Right cardiac atrium (tissue), 5 donors: ENCODE data around the gene SHISA9. TPM values are rescaled to one million over a fixed set of nuclear protein-coding genes. Genes with fewer than 3 reads are reported as not detected.

ENCODE experiments used
- ATAC-seq, 2 donors: fragments of 200-7000 bp; cut with Tn5 transposase; one replicate each; pipeline versions ENCODE4 v1.8.0 to v1.9.1; 2020; ENCODE audit warnings: moderate library complexity in 2 of 2, mild to moderate bottlenecking in 1 of 2
- DNase-seq, 3 donors: peaks; one replicate each; pipeline ENCODE4 v3.0.0-alpha.2; 2020
- H3K27ac ChIP-seq: one replicate; pipeline ENCODE4 v1.5.1; 2013; ENCODE audit warnings: mild to moderate bottlenecking, low read length, control low read depth, moderate library complexity
- H3K27me3 ChIP-seq: one replicate; pipeline ENCODE4 v1.6.1; 2013; ENCODE audit not compliant: control insufficient read depth, insufficient read depth
- H3K4me1 ChIP-seq: one replicate; pipeline ENCODE4 v1.6.1; 2013; ENCODE audit warnings: low read length; ENCODE audit not compliant: control insufficient read depth, insufficient read depth
- H3K4me3 ChIP-seq: one replicate; pipeline ENCODE4 v1.5.1; 2013; ENCODE audit warnings: low read length, control low read depth
- H3K9me3 ChIP-seq: one replicate; pipeline ENCODE4 v1.6.1; 2013; ENCODE audit warnings: low read length; ENCODE audit not compliant: control insufficient read depth
- WGBS: extraction: QIAGEN DNeasy Blood & Tissue Kit; methylation state at CpG from one replicate; pipeline ENCODE4 v1.1.7; 2013; 5-methylcytosine and 5-hydroxymethylcytosine counted together
- intact Hi-C, 4 donors: fragments of 100-400 bp; cut with DNase I; formaldehyde crosslinking; loops; one replicate each; pipeline versions ENCODE4 v1.11.0 to v1.14.0; 2022 to 2023
- polyA plus RNA-seq: library from polyadenylated mRNA; stranded (reverse); fragments of 200-250 nt; gene quantifications from one replicate; pipeline ENCODE4 v1.2.3, GENCODE V29; 2013
- total RNA-seq, 4 donors: library from RNA; stranded (reverse); fragmentation: NEBNext Ultra II Directional; extraction: Animal tissue kit (Norgen Biotek cat#: 25700); gene quantifications; one replicate each; pipeline ENCODE4 v1.2.1, GENCODE V29; 2021
- donor health status: healthy with polysubstance abuse.
- donor health status: DM: no; HTN: yes; CAD: no.
- donor health status: DM: no; HTN: no; CAD: no.
- donor health status: DM: no; HTN: yes; CAD: no; lungs with severe emphysema.
- donor health status: DM: yes; HTN: yes; CAD: no.

SHISA9 gene
- total and polyA plus RNA-seq, 5 donors: 0.28 to 1.8 (median 0.47) TPM

DNA sequence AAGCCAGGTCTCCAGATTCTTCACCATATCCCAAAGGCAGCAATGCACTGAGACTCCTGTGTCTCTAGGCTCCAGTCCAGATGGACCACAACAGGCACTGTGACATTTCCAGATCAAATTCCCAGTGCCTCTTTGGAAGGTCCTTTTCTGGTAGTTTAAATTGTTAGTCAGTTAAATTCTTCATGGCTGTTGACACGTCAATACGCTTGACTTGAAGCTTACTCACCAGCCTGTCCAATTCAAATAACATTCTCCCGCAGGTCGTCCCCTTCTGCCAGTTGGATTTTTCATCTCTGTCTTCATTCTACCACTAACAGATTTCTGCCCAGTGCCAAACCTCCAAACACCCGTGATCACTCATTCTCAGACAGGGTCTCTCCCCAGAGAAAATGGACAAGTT is 86.7 kb downstream of the SHISA9 start:
- Histone ChIP-seq H3K27me3 (no peaks in the 10 kb centered on the region), H3K27ac (no peak overlapping the region), H3K4me1 (no peaks in the 10 kb centered on the region), H3K9me3 (no peaks in the 10 kb centered on the region), H3K4me3 (no peak overlapping the region)
- 74% methylated on average over 5 of the region's 5 CpGs for WGBS
- DNase-seq (no peak), ATAC-seq (no peak)
- intact Hi-C loops: no loop called here

DNA sequence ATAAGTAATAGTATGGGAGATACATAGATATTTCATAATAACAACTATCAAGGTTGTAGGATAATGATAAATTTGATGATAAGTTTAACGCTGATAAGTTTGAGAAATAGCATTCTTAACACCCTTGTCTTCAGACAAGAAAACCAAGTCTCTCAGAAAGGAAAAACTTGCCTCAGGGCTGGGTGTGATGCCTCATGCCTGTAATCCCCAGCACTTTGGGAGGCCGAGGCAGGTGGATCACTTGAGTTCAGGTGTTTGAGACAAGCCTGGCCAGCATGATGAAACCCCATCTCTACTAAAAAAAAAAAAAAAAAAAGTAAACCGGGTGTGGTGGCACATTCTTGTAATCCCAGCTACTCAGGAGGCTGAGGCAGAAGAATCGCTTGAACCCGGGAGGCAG is 90.7 kb downstream of the SHISA9 start:
- Histone ChIP-seq H3K4me1 (no peaks in the 10 kb centered on the region), H3K9me3 (no peaks in the 10 kb centered on the region), H3K4me3 (no peak overlapping the region), H3K27me3 (no peaks in the 10 kb centered on the region), H3K27ac (no peak overlapping the region)
- WGBS: 76% methylated on average over 5 of the region's 5 CpGs
- intact Hi-C loops: no loop called here
- DNase-seq (no peak), ATAC-seq (no peak)

DNA sequence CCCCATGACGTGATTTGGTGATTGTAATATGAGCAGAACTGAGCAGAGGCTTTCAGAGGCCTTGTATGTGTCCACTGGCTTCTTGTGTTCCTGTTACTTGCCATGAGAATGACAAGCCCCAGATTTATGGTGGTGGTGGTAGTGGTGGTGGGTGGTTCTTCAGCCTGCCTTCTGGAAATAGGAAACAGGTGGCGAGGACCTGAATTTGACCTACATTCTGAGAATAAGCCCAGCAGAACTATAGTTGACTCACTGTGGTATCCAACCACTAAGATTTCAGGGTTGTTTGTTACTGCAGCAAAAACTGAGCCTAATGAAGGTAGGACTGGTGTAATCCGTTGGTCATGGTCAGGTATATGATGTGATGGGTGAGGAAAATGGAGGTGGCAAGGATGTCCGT is 93.0 kb downstream of the SHISA9 start:
- DNase-seq: no peak
- 70% methylated on average over 4 of the region's 4 CpGs for WGBS
- intact Hi-C loops: no loop called here
- Histone ChIP-seq H3K4me1 (no peaks in the 10 kb centered on the region), H3K9me3 (no peaks in the 10 kb centered on the region), H3K4me3 (no peak overlapping the region), H3K27me3 (no peaks in the 10 kb centered on the region), H3K27ac (no peak overlapping the region)
- ATAC-seq: no peak

DNA sequence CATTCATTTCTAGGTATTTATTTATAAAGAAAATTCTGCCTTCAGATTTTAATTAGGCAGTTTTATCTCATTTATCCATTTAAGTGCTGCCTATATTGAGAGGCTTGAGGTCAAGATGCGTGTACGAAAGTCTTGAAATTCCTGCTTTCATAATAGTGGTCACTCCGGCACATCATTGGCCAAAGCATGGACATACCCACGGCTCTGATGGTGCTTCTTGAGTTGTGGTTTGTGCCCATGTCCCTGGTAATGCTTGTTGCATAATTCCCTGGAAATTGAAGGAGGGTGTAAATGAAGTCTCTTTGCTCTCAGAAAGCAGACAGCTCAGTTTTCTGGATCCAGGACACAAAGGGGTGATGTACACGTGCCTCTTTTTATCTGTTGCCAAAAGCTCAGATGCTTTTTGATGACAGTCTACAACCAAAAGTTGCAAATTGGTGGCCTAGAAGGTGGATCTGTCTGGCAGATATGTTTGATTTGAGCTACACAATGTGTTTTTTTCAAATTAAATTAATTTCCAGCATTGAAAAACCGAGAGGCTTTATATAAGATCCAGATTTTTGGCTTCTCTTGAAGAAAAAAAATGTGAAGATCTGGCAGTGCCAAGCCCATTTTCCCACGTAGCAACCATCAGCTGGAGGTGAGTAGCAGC is 94.4 kb downstream of the SHISA9 start:
- Histone ChIP-seq H3K4me3 (no peak overlapping the region), H3K27me3 (no peaks in the 10 kb centered on the region), H3K9me3 (no peaks in the 10 kb centered on the region), H3K27ac (no peak overlapping the region), H3K4me1 (no peaks in the 10 kb centered on the region)
- no peak for DNase-seq
- no peak for ATAC-seq
- WGBS: 68% methylated on average over 7 of the region's 7 CpGs
- intact Hi-C loops: no loop called here

DNA sequence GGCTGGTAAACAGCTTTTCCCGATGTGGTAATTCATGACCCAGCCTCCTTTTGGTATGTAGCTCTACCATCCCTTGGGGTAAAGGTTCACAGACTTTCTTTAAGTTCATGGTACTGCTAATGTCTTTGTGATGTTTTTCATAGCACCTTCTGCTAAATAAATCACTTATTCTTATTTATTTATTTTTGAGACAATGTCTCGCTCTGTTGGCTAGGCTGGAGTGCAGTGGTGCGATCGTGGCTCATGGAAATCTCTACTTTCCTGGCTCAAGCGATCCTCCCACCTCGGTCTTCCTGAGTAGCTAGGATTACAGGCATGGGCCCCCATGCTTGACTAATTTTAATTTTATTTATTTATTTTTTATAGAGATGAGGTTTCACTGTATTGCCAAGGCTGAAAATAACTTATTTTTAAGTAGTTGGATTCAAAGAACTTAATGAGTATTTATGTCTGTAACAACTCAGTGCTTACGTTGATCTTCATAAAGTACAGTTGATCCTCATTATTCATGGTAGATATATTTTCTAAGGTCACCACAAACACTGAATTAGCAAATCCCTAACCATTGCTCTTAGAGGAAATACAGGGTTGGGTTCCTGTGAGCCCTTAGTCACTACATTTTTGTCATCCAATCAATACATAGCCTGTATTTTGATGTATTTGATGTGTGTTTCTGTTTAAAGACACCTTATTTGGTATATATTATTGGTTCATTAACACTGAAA is 97.1 kb downstream of the SHISA9 start:
- 91% methylated on average over 7 of the region's 7 CpGs for WGBS
- ATAC-seq: no peak
- Histone ChIP-seq H3K27me3 (no peaks in the 10 kb centered on the region), H3K9me3 (no peaks in the 10 kb centered on the region), H3K4me3 (no peak overlapping the region), H3K27ac (no peak overlapping the region), H3K4me1 (no peaks in the 10 kb centered on the region)
- intact Hi-C loops: no loop called here
- DNase-seq: no peak

DNA sequence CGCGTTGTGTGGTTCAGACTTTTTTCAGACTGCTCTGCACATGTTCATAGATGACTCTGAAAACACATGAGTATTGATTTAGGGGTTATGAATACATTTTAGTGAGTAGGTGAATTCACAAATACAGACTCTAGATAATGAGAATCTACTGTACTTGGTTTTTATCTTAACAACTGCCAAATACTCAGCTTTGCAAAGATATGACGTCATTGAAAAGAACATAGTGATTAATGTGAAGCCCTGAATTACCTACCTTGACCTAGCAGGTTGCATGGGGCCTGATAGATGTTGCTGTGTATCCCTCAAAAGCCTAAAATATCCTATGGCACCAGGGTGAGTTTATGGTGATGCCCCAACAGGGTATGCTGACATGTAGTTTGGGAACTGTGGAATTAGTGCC is 98.0 kb downstream of the SHISA9 start:
- Histone ChIP-seq H3K27me3 (no peaks in the 10 kb centered on the region), H3K4me1 (no peaks in the 10 kb centered on the region), H3K4me3 (no peak overlapping the region), H3K9me3 (no peaks in the 10 kb centered on the region), H3K27ac (no peak overlapping the region)
- no peak for ATAC-seq
- intact Hi-C loops: no loop called here
- 84% methylated on average over 3 of the region's 3 CpGs for WGBS
- DNase-seq: no peak

DNA sequence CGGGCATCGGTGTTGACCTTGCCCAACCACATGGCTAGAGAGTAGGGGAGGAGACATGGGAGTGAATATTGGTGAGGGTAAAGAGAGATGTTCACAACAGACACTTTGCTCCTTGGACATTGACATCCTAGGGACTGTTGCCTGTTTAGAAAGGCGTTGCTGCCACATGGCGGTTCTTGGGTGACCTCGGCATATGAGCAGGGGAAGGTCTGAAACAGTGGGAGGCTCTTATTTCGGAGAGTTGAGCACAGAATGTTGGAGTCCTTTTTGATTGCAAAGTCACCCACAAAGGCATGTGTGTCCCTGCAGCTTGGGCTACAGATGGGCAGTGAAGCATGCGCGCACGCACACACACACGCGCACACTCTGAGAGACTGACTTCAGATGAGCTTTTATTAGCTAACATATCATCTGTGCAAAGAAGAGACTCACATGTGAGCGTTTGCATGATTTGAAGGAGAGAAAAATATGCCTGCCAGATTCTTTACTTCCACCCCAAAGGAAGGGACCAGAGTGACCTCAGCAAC is 104.4 kb downstream of the SHISA9 start:
- no peak for ATAC-seq
- WGBS: 79% methylated on average over 12 of the region's 12 CpGs
- Histone ChIP-seq H3K4me3 (no peak overlapping the region), H3K4me1 (no peaks in the 10 kb centered on the region), H3K9me3 (no peaks in the 10 kb centered on the region), H3K27me3 (no peaks in the 10 kb centered on the region), H3K27ac (no peak overlapping the region)
- no peak for DNase-seq
- intact Hi-C loops: no loop called here

DNA sequence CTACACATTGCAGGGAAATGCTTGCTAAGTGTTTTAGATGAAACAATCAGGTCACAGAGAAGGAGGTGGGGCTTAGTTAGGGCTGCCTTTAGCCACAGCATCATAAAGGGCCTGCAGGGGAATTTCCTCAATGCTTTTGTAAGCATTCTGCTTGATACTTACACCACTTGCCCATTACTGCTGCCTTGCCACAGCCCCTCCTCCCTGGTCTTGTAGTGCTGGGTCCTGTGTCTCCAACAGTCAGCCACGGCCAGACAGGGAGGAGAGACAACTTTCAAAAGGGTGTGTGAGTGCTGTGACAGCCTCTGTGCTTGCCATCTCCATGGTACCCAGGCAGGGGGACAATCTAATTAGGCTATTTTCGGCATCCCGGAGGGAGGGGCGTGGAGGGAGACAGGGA is 111.2 kb downstream of the SHISA9 start:
- H3K27me3 ChIP-seq: no peaks in the 10 kb centered on the region
- no peaks in the 10 kb centered on the region for H3K4me1 ChIP-seq
- H3K27ac ChIP-seq: no peak overlapping the region
- ATAC-seq (no peak), DNase-seq (no peak)
- intact Hi-C loops: no loop called here
- no peaks in the 10 kb centered on the region for H3K9me3 ChIP-seq
- H3K4me3 ChIP-seq: no peak overlapping the region
- 20% methylated on average over 4 of the region's 4 CpGs for WGBS

DNA sequence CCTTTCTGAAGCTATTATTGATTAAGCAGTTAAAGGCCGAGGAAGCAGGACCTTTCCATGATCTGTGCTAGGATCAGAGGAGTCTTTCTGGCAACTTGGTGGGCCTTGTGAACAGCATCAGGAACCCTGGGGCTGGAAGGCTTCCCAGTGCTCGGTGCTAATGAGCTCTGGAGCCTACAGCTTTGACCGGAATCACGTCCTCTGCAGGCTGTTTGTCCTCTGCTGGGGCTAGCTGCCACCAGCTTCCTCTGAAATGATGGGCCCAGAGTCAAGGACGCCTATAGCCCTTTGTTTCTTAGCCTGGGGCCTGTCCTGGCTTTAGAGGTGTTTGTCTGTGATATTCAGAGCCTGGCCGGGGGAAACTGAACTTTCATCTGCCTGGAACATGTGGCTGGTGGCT is 111.6 kb downstream of the SHISA9 start:
- H3K27ac ChIP-seq: no peak overlapping the region
- no peaks in the 10 kb centered on the region for H3K9me3 ChIP-seq
- WGBS: 32% methylated on average over 6 of the region's 6 CpGs
- H3K4me3 ChIP-seq: no peak overlapping the region
- no peak for DNase-seq
- no peaks in the 10 kb centered on the region for H3K4me1 ChIP-seq
- no peak for ATAC-seq
- intact Hi-C loops: no loop called here
- H3K27me3 ChIP-seq: no peaks in the 10 kb centered on the region

DNA sequence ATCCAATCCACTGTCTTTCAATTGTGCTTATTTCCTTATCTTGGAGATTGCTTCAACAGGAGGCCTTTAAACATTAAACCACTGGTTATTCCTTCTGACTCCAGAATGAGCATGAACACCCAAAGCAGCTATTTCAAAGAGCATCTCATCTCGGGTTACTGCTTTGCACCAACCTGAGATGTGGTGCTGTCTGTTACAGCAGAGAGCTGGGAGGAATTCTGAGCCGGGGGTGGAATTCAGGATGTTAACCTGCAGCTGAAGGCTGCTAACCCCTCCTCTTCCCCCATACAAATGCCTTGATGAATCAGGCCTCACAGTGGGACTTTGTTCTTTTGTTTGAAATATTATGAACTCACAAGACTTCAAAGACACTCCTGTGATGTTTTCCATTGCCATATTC is 113.1 kb downstream of the SHISA9 start:
- no peak for DNase-seq
- Histone ChIP-seq H3K9me3 (no peaks in the 10 kb centered on the region), H3K4me1 (no peaks in the 10 kb centered on the region), H3K27ac (no peak overlapping the region), H3K27me3 (no peaks in the 10 kb centered on the region), H3K4me3 (no peak overlapping the region)
- intact Hi-C loops: no loop called here
- no peak for ATAC-seq
- 8% methylated on average over 2 of the region's 2 CpGs for WGBS

DNA sequence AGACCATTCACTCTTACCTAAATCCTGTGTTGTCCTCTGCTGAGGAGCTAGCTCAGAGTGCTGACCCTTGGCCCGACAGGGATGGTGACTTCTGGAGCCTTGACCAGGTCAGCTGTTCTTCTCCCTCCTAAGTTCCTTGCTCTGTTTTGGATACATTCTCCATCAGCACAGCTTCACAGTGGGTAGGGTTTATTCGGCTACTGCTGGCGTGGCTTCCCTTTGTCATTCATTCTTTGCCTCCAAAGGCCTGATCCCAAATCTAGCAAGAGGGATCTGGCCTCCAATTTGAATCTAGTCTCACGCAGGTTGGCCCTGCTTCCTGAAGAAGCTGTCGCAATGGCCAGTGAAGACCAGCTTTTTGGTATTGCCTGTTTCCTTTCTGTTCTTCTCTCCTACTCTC is 116.6 kb downstream of the SHISA9 start:
- Histone ChIP-seq H3K27ac (no peak overlapping the region), H3K27me3 (no peaks in the 10 kb centered on the region), H3K4me1 (no peaks in the 10 kb centered on the region), H3K4me3 (no peak overlapping the region), H3K9me3 (no peaks in the 10 kb centered on the region)
- 69% methylated on average over 5 of the region's 5 CpGs for WGBS
- intact Hi-C loops: no loop called here
- ATAC-seq (no peak), DNase-seq (no peak)
